Fibroblast of gingiva (primary cell): ENCODE measurements around the gene TAS2R46.
"Not testable (repeated sequence)": the region's sequence is repeated elsewhere in the genome, so short reads cannot be mapped to it uniquely, and the experiment has no call there.

Experiments
- DNase-seq: peaks from one replicate; pipeline ENCODE4 v3.0.0-alpha.2; 2011; ENCODE audit warnings: low read depth

The TAS2R46 gene

GRCh38 chr12:11062194-11062593 lies at the start of gene TAS2R46:
TAS2R46 (minus strand) TSS chr12:11062294; CDS start chr12:11062294, 0 bp downstream.
- not testable (repeated sequence) for DNase-seq

GRCh38 chr12:11111213-11111612 lies 49.1 kb upstream of the TAS2R46 start:
- DNase-seq = not testable (repeated sequence)

- DNase-seq = no peak
These were observed 46.8 kb upstream of the TAS2R46 start for GRCh38 chr12:11108862-11109261.

GRCh38 chr12:11107719-11108118 lies 45.6 kb upstream of the TAS2R46 start:
- DNase-seq = no peak

- no peak for DNase-seq
These were observed 44.2 kb upstream of the TAS2R46 start for GRCh38 chr12:11106288-11106687.

GRCh38 chr12:11105546-11105945 lies 43.5 kb upstream of the TAS2R46 start:
- DNase-seq = no peak

- not testable (repeated sequence) for DNase-seq
These were observed 32.8 kb upstream of the TAS2R46 start for GRCh38 chr12:11094910-11095309.

- DNase-seq = no peak
These were observed 30.0 kb upstream of the TAS2R46 start, which contains the start of gene TAS2R43 for GRCh38 chr12:11092128-11092527. TAS2R43 (minus strand) TSS chr12:11092313; CDS start chr12:11092229, 84 bp downstream.

GRCh38 chr12:11089246-11089645 lies 27.2 kb upstream of the TAS2R46 start:
- DNase-seq = no peak

- DNase-seq = no peak
These were observed 23.3 kb upstream of the TAS2R46 start for GRCh38 chr12:11085419-11085818.

- no peak for DNase-seq
These were observed 19.9 kb upstream of the TAS2R46 start for GRCh38 chr12:11081987-11082386.

- DNase-seq = no peak
These were observed 16.2 kb upstream of the TAS2R46 start for GRCh38 chr12:11078246-11078645.

- DNase-seq = no peak
These were observed 13.5 kb upstream of the TAS2R46 start for GRCh38 chr12:11075642-11076041.

- no peak for DNase-seq
These were observed 9.3 kb upstream of the TAS2R46 start for GRCh38 chr12:11071414-11071813.

- DNase-seq = no peak
These were observed 8.9 kb upstream of the TAS2R46 start for GRCh38 chr12:11070999-11071398.

- no peak for DNase-seq
These were observed 7.8 kb upstream of the TAS2R46 start for GRCh38 chr12:11069854-11070365.

GRCh38 chr12:11067514-11067913 lies 5.4 kb upstream of the TAS2R46 start:
- peak; percentile 24 for DNase-seq

- no peak for DNase-seq
These were observed 2.3 kb downstream of the TAS2R46 start for GRCh38 chr12:11059784-11060183.

GRCh38 chr12:11059041-11059440 lies 3.1 kb downstream of the TAS2R46 start:
- DNase-seq = no peak

- no peak for DNase-seq
These were observed 6.8 kb downstream of the TAS2R46 start for GRCh38 chr12:11055306-11055705.

- DNase-seq = not testable (repeated sequence)
These were observed 12.1 kb downstream of the TAS2R46 start for GRCh38 chr12:11049806-11050531.

- not testable (repeated sequence) for DNase-seq
These were observed 20.7 kb downstream of the TAS2R46 start for GRCh38 chr12:11041366-11041765.

- DNase-seq = no peak
These were observed 21.9 kb downstream of the TAS2R46 start for GRCh38 chr12:11040162-11040561.

GRCh38 chr12:11039171-11039570 lies 22.9 kb downstream of the TAS2R46 start:
- no peak for DNase-seq
